Measurements from ENCODE around the gene ARHGAP18. TPM values are rescaled to one million over a fixed set of nuclear protein-coding genes. Genes with fewer than 3 reads are reported as not detected.

The ARHGAP18 gene
- total RNA-seq, 1 experiment from 2014 or later, result 2.4 TPM

DNA sequence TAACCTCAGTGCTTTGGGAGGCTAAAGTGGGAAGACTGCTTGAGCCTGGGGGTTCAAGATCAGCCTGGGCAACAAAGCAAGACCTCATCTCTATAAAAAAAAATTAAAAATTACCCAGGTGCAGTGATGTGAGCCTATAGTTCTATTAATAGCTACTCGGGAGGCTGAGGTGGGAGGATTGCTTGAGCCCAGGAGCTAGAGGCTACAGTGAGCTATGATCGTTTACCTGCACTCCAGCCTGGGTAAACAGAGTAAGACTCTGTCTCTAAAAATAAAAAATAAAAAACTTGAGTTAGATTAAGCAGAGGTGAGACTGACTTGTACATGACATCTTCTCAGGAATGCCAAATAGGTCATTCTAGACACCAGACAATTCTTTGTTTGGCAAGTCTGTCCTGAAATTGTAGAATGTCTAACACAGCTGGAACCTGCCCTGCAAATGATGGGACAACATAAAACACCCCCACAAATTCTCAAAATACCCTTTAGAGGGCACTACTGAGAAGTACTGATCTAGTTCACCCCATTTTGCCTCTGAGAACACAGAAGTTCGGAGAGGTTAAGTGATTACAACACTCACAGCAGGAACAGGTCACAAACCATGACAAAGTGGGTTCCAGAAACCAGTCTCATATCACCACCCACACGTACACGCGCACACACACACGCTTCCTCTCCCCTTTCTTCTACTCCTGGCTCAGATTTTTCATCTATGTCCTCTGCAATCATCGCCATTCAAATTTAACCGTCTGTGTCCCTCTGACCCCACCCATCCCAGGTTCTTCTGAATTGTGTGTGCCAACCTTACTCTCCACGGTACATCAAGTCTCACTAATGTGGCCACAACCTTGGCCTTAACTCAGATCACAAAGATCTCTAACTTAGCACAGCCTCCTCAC is 38.3 kb downstream of the ARHGAP18 start:
- Histone ChIP-seq H2BK5ac (ENCODE audit: insufficient read length, low read length) (no peak overlapping the region), H3K14ac (ENCODE audit: insufficient read depth, low read length) (no peak overlapping the region), H2AK5ac (ENCODE audit: insufficient read length, low read length) (no peak overlapping the region), H2BK120ac (ENCODE audit: low read depth, low read length, poor library complexity, severe bottlenecking) (no peak overlapping the region), H3K79me1 (ENCODE audit: insufficient read depth, low read depth, low read length, poor library complexity, severe bottlenecking) (no peaks in the 10 kb centered on the region), H3T11ph (ENCODE audit: low read length) (no peak overlapping the region), H3K27me3 (ENCODE audit: insufficient read depth, low read length) (no peaks in the 10 kb centered on the region), H3K4me2 (ENCODE audit: insufficient read depth, insufficient read length, low read length) (no peak overlapping the region), H4K20me1 (ENCODE audit: control insufficient read depth, insufficient read depth, insufficient read length) (no peaks in the 10 kb centered on the region), H2AFZ (ENCODE audit: low read length) (no peak overlapping the region), H4K91ac (ENCODE audit: insufficient read length, low read depth, low read length) (no peak overlapping the region), H3K79me2 (ENCODE audit: insufficient read depth, low read length) (no peaks in the 10 kb centered on the region), H4K8ac (replicated peaks; ENCODE audit: insufficient read length, low read depth, low read length) (no peak overlapping the region), H3K9ac (ENCODE audit: extremely low read depth, insufficient read length, low read length) (no peak overlapping the region), H3K27ac (ENCODE audit: insufficient read length, low read depth, low read length) (no peak overlapping the region), H3K9me3 (ENCODE audit: control insufficient read depth, low read depth, low read length) (no peaks in the 10 kb centered on the region), H3K23ac (ENCODE audit: insufficient read length, low read depth, low read length) (no peak overlapping the region), H2BK15ac (ENCODE audit: low read depth, low read length) (no peak overlapping the region), H3K4me1 (ENCODE audit: insufficient read depth, low read length) (peaks cover 2% of the 10 kb centered on the region; the same call in 1 of the 2 replicates), H3K4ac (ENCODE audit: low read depth, low read length) (no peak overlapping the region), H3K56ac (ENCODE audit: insufficient read length, low read depth, low read length) (no peak overlapping the region), H3K18ac (ENCODE audit: insufficient read length, low read depth, low read length) (no peak overlapping the region), H4K5ac (ENCODE audit: insufficient read length, low read depth, low read length) (no peak overlapping the region), H3K23me2 (ENCODE audit: insufficient read length, low read depth, low read length, poor library complexity, severe bottlenecking) (no peaks in the 10 kb centered on the region), H2BK12ac (ENCODE audit: insufficient read length, low read depth, low read length) (no peak overlapping the region), H2BK20ac (ENCODE audit: low read depth, low read length, poor library complexity, severe bottlenecking) (no peak overlapping the region)
- no peaks in the 10 kb centered on the region for H3K9me3 Mint-ChIP-seq
- peaks cover 24 to 26% of the 10 kb centered on the region in 2 experiments for H3K4me1 Mint-ChIP-seq
- DNase-seq, result no peak
- TF ChIP-seq CTCF (conservative IDR thresholded peaks at IDR 0.05), result peak; percentile 61
- no peak overlapping the region for H3K4me3 Mint-ChIP-seq
- H3K27me3 Mint-ChIP-seq (ENCODE audit: low read depth), result no peaks in the 10 kb centered on the region
- no peak overlapping the region for H3K27ac Mint-ChIP-seq
- no peaks in the 10 kb centered on the region for H3K36me3 Mint-ChIP-seq (ENCODE audit: insufficient read depth in 1 of 3, low read depth in 3 of 3)
- WGBS (ENCODE audit: extremely low coverage, insufficient read length, low lambda C conversion rate), result no CpG with 5 or more reads among the region's 10 CpGs
